HG02623 (cell line): ENCODE data around the gene SRMS.
"Not testable (repeated sequence)": the region's sequence is repeated elsewhere in the genome, so short reads cannot be mapped to it uniquely, and the experiment has no call there.

ENCODE experiments used
- ATAC-seq: cut with Tn5 transposase; IDR thresholded peaks from one replicate; pipeline ENCODE4 v1.9.1; 2021; ENCODE audit warnings: moderate library complexity; ENCODE audit not compliant: unreplicated experiment

Gene SRMS

DNA sequence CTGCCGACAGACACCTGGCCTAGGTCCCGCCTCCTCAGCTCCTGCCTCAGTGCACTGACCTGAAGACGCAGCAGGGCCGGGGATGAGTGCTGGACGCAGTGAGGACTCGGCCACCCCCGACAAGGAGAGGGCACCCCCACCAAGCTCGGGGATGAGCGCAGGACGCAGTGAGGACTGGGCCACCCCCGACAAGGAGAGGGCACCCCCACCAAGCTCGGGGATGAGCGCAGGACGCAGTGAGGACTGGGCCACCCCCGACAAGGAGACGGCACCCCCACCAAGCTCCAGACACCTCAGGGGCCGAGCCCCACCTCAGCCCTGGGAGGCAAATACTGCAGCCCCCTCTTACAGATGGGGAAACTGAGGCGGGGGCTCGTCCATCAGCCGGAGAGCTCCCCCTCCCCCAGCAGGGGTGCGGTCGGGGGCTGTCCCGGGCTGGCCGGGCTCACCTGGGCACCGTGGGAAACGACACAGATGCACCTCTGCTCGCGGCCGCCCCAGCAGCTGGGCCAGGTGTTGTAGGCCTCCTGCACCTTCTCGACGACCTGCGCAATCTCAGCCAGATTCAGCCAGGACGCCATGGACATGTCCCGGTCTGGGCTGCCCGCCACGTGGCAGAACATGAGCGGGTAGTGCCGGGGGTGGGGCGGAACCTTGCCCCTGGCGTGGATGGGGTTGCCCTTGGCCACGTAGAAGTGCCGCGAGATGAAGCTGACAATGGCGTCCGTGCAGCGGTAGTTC lies 19.0 kb upstream of the SRMS start:
- no peak for ATAC-seq

DNA sequence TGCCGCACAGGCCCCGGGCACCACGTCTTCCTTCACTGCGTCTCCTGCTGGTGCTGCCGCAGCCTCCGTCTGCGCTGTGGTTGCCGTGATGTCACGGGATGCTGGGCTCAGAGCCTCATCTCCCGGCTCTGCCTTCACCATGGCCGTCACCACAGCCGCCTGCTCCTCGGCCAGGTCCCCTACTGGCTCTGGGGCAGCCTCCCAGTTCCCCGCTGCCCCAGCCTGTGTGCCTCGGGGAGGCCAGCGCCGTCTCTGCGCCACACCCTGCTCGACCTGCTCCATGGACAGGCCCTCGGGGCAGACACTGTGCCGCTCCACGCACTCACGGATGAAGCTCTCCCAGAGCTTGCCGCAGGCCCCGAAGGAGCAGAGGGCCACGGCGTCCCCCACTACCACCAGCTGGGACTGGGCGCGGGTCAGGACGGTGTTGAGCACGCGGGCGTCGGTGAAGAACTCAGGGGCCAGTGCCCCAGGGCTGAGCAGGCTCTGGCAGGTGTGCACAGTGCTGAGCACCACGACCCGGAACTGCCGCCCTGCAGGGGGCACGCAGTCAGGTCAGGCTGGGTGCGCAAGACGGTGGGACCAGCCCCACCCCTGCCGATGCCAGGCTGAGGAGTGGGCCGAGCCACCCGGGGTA lies 18.3 kb upstream of the SRMS start:
- no peak for ATAC-seq

DNA sequence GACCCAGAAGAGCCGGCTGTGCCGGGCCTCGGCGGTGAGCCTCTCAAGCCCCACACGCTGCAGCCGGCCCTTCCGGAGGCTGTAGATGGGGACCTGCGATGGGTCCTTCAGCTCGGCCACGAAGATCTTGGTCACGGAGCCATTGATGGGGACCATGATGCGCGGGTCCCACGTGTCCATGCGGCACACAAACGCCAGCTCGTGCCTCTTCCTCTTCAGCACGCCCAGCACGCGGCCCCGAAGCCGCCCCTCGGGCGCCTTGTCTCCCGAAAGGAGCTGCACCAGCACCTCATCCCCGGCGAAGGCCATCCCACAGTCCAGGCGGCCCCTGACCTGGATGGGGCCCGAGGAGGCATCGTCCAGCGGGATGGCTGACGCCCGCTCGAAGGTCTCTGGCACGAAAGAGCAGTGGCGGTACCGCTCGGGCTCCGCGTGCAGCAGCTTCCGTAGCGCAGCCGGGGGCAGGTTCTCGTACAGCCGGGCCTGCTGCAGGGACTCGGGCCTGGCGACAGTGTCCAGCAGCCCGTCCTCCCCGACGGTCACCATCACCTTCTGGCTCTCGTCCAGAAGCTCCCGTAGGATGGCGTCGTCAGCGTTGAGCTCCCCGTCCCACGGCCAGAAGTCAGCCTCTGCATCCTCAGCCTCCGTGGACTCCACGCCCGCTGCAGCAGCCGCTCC lies 17.6 kb upstream of the SRMS start:
- ATAC-seq = no peak

DNA sequence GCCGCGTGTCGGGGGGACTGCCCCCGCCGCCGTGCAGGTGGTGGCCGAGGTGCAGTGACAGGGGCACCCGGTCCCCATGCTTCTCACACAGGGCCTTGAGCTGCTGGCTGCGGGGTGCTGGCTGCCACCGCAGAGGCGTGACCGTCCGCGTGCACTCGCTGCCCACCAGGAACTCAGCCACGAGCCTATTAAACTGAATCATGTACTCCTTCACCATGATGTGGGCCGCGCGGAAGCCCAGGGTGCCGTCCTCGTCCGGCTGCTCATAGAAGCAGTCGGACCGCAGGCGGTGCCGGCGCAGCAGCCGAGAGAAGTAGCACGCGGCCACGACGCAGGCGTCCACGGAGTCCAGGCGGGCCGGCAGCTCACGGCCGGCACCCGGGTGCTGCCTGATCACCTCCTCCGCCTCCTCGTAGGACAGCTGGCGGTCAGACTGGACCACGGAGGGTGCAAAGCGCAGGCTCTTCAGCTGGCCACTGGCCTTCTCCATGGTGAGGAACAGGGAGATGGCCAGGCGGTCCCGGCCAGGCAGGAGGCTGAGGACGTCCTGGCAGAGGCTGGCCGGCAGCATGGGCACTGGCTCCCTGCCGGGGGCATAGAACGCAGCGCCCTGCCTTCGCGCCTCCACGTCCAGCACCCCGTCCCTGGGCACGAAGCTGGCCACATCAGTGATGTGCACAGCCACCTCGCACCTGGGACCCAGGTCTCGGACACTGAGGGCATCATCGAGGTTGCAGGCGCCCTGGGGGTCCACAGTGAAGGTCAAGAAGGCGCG lies 16.7 kb upstream of the SRMS start:
- ATAC-seq = no peak

DNA sequence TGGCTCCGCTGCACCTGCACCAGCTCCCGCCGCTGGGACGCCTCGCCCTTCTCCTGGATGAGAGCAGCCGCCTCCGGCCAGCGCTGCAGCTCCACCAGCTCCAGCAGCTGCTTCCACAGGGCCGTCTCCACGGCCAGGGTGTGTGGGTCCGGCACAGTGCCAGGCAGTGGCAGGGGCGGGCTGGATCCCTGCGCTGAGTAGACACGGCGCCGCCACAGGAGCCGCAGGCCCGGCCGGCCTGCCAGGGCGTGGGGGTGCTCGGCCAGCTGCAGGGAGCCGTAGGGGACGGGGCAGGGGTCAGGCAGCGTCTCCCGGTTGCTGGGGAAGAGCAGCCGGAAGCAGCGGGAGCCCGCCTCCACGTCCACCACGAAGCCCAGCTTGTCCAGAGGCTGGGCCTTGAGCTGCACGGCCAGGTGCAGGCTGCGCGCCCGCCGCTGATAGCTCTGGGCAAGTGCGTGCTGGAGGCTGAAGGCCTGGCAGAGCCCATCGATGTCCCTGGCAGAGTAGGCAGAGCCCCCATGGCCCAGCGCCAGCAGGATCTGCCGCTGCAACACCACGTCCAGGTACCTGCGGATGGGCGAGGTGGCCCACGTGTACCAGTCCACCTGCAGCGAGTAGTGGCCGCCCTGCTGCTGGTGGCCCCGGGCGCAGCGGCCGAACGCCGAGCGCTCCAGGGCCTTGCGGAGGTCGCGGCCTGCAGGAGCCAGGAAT lies 15.8 kb upstream of the SRMS start:
- ATAC-seq = no peak

DNA sequence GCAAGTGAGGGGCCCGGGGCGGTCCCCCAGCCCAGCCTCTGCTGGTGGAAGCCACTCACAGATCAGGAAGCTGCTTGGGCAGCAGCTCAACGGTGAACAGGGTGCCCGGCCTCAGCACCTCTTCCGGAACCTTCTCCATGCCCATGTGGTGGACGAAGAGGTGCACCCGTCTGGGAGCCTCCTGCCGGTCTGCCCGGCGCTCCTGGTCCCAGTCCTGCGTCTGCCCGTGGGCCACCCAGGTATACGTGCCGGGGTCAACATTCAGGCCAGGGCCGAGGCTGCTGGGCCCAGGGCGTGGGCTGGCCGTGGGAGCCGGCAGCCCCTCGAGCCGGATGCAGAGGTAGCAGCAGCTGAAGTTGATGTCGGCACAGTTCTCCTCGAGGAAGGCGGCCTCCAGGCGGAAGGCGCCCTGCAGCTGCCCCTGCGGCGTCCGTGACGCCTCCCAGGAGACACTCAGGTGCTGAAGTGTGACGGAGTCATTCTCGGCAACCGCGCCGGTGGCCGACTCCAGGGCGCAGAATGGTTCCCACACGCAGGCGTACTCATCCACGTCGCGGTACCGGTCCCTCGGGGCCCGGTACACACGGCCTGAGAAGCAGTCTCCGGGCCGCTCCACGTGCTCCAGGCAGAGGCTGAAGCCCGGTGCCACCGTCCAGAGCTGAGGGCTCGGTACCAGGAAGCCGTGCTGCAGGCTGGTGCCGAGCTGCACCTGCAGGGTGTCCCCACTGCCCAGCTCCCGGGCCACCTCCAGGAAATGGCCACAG lies 15.1 kb upstream of the SRMS start:
- no peak for ATAC-seq

DNA sequence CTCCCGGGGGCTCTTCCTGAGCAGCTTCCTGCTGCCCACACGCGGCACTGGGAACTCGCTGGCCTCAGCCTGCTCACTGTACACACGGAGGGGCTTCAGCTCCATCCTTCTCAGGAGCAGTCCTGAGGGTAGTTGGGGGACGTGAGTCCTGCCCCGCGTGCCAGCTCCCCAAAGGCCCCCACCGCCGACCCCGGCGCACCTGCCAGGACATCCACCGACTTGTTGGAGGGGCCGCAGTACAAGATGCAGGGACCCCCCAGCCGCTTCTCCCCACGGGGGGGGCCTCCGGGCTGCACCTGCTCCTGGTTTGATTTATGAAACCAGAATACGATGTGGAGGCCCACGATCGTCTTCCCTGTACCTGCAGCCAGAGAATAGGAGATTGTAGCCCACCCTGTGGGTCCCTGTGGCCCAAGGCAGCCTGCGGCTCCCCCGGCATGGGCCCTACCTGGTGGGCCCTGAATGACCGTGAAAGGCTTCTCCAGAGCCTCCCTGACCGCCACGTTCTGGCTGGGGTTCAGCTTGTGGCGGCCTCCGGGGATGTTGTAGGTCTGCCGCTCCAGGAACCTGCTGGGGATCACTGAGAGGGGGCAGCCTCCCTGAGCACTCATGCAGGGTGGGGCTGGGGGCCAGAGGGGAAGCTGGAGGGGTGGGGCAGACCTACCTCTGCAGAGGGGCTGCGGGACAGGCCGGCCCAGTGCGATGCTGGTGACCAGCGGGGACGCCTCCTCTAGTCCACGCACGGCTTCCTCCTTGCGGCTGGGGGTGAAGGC lies 14.3 kb upstream of the SRMS start:
- no peak for ATAC-seq

DNA sequence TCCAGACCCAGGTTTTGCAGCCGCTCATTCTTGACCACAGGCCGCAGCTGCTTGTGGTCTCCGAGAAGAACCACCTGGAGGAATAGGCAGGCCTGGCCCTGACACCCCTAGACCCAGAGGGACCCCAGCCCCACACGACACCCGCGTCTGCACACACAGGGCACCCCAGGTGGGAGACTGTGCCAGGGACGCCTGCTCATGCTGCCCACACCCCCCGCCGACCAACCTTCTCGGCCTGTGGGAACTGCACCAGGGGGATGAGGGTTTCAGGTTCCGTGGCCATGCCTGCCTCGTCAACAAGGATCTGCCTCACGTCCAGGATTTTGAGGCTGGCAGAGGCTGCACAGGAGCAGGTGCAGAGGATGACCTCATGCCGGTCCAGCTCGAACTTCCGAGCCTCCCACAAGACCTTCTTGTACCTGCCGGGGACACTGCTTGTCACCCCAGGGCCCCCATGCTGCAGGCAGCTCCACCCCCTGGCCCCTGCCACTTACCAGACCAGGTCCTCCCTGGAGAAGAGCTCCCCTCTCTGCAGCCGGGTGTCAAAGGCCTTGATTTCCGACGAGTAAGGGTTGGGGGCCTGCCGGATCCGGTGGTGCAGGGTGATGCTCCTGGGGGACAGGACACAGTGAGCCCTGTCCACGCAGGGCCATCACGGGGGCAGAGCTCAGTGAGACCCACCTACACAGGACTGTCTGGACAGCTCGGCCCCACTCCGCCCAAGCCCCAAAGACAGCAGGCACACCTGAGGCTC lies 13.5 kb upstream of the SRMS start:
- no peak for ATAC-seq

DNA sequence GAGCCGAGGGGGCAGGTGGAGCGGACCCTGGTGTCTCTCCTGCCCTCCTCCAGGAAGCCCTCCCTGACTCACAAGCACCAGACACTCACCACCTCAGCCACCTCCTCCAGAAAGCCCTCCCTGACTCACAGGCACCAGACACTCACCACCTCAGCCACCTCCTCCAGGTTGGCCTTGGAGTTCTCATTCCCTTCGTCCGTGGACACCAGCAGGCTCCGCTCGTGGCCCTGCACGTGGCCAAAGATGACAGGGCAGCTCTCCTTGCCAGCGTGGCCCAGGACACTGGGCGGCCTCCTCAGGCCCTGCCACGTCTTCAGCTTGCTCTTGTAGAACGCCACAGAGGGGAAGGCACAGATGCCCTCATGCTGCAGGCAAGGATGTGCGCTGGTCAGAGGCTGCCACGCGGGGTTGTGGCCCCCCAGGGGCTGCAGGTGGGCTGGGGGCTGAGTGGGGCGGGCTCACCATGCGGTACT lies 12.8 kb upstream of the SRMS start:
- ATAC-seq = no peak

DNA sequence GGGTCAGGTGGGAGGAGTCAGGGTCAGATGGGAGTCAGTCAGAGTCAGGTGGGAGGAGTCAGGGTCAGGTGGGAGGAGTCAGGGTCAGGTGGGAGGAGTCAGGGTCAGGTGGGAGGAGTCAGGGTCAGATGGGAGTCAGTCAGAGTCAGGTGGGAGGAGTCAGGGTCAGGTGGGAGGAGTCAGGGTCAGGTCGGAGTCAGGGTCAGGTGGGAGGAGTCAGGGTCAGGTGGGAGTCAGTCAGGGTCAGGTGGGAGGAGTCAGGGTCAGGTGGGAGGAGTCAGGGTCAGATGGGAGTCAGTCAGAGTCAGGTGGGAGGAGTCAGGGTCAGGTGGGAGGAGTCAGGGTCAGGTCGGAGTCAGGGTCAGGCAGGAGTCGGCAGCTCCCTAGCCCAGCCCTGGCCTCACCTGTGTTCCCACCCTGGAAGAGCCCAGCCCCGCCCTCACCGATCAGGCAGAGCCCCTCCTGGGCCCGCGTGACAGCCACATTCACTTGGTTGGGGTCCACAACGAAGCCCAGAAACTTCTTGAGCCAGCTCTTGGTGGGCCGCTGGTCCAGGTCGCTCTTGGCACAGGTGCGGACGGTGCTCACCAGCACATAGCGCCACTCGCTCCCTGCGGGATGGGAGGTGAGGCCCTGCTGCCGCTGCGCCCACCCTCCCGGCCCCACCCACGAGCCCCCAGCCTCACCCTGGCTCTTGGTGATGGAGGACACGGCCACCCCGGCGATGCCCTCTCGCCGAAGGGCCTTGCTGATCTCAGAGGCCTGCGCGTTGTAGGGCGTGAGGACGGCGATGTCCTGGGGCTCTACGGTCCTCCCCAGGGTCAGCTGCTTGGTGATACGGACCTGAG lies 12.2 kb upstream of the SRMS start:
- not testable (repeated sequence) for ATAC-seq

DNA sequence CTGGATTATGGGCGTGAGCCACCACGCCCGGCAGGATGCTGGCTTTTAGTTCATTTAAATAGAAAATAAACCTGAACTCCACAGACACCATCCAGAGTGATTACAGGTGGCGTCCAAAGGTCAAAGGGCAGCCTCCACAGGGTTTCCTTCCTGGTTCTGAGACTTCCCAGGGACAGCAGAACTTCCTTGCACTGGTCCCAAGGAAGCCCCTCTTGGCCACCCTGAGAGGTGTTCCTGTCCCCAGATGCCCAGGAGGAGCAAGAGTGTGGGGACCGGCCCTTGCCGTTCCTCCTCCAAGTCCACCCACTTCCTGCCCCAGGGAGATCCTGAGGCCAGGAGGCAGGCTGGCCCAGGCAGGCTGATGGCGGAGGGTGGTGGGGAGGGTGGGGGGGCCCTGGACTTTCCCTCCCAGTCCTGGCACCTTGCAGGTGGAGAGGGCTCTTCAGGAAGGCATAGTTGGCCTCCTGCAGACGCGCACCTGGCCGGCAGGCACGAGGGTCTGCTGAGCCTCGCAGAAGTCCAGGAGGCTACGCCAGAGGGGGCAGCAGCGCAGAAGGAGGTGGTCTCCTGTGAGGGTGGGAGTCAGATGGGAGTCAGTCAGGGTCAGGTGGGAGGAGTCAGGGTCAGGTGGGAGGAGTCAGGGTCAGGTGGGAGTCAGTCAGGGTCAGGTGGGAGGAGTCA lies 11.4 kb upstream of the SRMS start:
- ATAC-seq = no peak

DNA sequence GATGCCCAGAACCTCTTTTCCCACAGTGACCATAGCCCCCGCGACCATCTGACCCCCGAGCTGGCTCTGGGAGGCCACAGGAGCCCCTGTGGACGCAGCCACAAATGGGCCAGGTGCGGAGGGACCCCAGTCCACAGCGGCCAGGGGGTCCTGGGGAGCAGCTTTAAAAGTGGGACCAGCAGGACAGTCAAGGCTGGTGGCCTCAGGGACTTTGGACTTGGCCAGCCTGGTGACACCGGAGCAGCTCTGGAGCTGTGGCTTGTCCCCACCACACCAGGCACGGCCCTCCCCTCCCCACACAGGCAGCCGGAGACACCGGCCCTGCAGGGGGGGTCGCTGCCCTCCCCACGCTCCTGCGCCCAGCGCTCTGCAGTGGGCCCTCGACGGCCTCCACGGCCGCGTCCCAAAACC lies 9.9 kb upstream of the SRMS start:
- no peak for ATAC-seq

DNA sequence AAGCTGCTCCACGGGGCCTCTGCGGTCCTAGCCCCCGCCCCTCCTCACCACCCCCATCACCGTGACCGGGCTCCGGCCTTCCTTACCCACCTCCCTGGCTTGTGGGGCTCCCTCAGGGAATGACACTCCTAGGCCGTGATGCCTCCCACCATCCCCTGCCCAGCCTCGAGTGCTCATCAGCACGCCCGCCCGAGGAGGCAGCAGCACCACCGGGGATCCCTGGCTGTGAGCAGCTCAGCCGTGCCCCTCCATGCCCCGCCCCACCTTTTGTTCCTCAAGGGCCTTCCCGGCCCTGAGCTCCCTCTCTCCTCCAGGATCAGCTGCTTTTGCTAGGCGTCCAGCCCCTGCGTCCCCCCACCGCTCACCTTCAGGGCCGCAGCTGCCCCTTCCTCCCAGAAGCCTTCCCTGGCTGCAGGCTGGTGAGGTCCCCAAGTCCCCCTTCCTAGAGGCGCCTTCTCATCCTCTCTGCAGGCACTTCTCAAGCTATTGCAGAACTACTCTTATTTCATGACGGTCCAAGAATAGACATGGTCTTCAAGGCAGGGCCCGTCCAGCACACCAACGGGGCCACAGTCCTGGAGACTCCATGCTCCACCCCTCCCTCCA lies 9.4 kb upstream of the SRMS start:
- ATAC-seq = no peak

DNA sequence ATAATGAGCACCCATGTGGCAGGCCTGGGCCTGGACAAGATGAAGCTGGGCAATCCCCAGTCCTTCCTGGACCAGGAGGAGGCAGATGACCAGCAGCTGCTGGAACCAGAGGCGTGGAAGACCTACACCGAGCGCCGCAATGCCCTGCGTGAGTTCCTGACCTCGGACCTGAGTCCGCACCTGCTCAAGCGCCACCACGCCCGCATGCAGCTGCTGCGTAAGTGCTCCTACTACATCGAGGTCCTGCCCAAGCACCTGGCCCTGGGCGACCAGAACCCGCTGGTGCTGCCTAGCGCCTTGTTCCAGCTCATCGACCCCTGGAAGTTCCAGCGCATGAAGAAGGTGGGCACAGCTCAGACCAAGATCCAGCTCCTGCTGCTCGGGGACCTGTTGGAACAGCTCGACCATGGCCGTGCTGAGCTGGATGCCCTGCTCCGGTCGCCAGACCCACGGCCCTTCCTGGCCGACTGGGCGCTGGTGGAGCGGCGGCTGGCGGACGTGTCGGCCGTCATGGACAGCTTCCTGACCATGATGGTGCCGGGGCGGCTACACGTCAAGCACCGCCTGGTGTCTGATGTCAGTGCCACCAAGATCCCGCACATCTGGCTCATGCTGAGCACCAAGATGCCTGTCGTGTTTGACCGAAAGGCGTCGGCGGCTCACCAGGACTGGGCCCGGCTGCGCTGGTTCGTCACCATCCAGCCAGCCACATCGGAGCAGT lies 8.3 kb upstream of the SRMS start:
- no peak for ATAC-seq

DNA sequence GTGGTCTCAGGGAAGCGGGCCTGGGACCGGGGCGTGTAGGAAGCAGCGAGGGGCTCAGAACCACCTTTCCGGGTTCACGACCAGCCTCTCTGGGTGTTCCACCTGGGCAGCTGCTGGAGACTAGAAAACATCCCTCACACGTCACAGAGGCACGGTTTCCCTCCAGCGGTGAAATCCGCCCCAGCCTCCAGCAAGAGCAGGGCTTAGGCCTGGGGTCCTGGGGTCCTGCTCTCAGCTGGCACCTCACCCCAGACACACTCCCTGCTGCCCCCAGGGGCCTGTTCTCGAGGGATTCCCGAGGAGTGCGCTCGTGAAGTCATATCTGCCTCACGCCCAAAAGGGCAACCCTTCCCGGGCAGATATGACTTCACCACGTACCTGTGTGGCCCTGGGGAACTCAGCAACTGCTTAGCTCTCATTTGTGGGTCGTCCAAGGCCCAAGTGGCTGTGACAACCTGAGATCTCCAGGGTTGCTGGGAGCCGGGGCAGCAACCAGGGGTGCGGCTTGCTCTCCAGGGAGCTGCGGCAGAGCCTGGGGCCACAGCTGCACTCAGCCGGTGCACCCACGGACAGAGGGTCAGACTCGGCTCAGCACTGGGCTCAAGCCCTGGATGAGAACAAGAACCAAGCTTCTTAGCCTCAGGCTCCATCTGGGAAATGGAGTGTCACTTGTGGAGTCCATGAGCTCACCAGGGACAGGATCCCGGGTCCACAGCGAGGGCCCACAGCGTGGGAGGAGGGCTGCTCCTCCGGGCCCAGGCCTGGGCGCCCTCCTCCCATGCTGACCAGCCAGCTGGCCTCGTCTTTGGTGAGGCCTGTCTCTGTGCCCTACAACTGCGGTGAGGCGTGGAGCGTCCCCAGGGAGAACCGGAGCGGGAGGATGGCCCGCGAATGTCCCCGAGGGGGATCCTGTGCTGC lies 7.1 kb upstream of the SRMS start:
- no peak for ATAC-seq
